ENCODE measurements around the gene CNTN4.

The CNTN4 gene

GRCh38 chr3:3005146-3005744 is 906.6 kb downstream of the CNTN4 start:
- DNase-seq: no peak

DNA sequence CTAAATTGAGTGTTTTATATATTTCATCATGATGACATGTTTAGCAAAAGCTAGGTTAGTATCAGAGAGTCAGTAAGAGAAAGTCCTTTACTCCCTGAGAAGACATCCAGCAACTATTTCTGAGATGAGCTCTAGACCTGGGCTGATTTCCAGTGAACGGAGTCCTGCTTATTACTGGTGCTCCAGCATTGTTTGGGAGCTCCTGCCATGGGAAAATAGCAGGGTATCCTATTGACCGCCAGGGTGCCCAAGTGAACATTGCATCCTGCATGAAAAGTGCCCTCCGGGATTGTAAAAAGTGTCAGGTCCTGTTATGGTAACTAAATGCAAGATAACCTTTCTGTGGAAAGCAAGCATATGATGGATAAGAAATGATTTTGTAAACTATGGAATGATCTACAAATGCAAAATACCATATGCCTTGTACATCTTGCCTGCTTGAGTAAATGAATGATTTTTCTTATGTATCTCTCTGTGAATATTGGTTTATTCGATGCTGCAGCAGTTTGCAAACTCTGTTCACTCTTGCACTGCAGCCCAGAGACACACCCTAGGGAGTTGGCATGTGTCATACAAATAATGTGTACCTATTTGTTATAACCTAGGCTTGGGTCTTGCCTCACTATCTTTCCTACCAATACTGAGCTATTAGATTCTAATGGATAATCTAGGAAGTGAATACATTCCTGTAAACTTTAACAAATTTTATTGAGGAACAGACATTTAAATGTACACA is 914.8 kb downstream of the CNTN4 start:
- DNase-seq: no peak

GRCh38 chr3:3015185-3016089 is 916.8 kb downstream of the CNTN4 start:
- DNase-seq: no peak

DNA sequence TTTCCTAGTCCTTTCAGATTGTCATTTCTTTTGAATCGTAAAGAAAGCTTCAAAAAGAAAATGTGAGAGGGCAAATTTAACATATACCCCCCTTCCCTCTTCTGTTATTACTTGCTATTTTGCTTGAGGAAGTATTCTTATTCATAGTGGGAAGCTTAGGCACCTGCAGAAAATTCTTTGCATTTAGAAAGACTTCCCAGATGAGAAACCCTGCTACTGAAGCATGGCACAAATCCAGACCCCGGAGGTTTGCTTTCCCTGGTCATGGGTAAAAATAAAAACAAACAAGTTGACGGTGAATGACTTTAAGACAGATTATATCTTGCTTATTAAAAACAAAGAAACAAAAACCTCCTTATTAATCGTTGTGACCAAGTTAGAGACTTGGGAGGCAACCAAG is 917.6 kb downstream of the CNTN4 start:
- DNase-seq: no peak

DNA sequence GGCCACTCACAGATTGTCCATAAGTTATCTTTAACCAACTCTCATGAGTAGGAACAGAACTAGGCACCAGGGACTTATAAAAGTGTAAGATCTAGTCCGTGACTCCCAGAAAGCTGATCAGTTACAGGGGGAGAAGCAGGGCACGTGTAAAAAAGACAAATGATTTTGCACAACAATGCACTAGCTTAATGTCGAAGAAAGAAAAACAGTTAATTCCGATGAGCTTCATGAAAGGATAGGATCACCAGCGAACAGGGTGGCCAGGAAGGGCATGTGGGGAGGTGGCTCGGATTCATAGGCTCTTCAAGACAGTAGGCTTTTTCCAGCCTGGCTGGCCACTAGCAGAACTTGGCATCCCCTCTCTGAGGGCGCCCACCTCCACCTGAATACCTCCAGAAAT is 921.5 kb downstream of the CNTN4 start:
- no peak for DNase-seq

DNA sequence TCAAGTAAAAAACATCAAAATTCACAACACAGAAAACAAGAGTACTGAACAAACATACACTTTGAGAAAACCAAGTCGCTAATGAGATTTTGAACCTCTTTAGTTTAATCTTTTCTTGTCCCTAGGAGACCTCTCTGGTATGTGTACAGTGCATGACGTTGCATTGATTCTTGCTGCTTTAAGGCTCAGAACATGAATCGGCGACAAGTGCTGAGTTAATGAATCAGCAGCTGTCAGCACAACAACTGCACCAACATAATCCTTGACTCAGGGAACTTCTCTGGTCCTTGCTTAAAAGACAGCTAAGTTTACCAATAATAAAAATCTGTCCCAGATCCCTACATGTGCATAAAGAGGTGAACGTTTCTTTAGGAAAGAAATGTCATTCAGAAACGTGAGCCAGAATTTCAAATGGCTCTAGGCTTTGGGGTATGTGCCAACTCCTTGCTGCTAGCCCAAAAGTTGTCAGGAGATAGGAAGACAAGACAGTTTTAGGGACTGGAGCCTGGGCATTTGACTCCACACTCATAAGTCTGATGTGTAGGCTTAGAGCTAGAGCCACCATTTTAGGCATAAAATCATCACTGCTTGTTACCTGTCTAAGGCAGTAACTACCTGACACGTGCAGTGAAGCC is 924.6 kb downstream of the CNTN4 start:
- no peak for DNase-seq

DNA sequence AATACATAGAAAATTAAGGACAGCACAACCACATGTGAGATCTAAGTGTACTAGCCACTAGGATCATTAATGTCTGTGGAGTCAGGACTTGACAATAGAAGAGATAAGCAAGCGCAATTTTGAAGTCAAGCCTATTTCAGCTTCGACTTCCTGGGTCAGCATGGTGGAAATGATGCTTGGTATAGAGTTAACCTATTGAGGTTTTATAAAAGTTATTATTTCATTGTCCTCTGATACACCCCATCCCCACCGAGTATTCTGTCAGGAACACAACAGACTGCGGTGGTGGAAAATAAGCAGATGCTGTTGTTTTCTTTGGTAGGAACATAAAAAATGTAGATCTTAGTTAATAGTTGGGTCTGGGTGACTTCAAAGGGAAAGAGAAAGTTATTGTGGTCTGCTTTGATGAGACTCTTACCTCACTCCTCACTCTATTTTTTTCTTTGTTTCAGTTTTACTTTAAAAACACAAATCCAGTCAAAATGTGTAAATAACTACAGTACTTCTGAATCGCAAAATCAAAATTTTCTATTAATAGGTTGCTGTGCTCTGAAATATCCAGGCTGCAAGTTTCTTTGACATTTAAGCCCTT is 929.4 kb downstream of the CNTN4 start:
- DNase-seq: no peak

DNA sequence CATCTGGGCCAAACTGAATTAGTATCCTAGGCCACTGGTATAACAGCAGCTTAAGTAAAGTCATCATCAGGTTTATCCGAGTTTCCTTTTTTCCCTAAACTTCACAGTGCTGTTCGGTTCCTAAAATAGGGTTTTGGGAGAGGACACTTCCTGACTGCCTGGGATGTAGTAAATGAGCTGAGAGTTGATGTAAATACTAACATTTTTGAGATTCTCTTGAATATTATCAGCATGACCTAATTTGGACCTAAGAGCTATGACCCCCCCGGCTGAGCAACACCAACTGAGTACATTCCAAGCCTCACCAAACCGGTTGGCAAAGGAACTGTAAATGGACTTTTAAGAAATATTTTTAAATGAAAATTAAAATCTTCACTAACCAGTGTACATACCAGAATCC is 932.7 kb downstream of the CNTN4 start:
- no peak for DNase-seq

GRCh38 chr3:3037156-3037555 is 938.5 kb downstream of the CNTN4 start:
- no peak for DNase-seq

- no peak for DNase-seq
Measured at GRCh38 chr3:3038201-3038991, 939.7 kb downstream of the CNTN4 start.

DNA sequence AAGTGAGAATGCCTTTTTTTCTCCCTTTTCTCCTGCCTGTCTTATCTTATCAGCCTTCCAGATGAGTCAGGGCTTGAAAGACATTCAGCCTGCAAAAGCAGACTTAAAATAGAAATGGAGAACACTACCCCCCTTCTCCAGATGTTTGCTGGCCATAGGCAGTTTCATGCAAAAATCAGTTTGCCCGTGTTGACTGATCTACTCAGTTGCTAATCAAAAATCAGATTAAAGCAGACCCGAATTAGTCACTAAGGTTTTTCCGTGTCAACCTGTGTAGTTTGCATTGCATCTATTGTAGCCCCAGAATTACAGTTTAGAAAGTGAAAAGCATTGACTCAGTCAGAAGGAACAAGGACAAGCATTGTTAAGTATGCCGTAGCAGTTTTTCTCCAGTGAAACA is 955.3 kb downstream of the CNTN4 start:
- DNase-seq: no peak

GRCh38 chr3:3059645-3060044 is 961.0 kb downstream of the CNTN4 start:
- DNase-seq: no peak

DNA sequence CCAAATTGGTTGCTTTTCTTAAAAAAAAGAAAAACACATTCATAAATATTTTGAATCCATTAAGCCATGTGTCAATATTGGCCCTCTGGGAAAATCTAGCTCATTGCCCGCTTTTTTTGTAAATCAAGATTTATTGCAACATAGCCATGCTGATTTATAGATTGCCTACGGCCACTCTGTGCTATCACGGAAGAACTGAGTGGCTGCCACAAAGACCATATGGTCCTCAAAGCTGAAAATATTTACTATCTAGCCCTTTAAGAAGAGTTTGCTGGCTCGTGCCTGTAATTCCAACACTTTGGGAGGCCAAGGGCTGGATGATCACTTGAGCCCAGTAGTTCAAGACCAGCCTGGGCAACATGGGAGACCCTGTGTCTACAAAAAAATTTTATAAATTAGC is 965.6 kb downstream of the CNTN4 start:
- DNase-seq: no peak

DNA sequence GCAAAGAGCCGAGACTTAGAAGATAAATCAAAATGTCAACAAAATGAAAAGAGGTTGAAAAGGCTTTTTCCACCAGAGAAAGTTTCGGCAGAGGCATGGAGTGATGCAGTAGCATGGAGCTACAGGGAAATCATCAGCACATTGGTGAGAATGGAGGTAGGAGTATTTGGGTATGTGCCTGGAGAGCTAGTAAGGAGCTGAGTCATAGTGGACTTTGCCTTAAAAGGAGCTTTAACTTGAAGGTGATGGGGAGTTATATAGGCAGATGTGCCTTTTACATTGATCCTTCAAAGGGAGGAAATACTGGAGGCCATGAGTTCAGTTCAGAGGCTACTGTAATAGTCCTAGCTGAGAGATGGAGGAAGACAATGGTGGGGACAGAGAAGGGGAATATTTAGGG is 967.2 kb downstream of the CNTN4 start:
- no peak for DNase-seq

GRCh38 chr3:3066378-3066777 is 967.7 kb downstream of the CNTN4 start:
- no peak for DNase-seq

DNA sequence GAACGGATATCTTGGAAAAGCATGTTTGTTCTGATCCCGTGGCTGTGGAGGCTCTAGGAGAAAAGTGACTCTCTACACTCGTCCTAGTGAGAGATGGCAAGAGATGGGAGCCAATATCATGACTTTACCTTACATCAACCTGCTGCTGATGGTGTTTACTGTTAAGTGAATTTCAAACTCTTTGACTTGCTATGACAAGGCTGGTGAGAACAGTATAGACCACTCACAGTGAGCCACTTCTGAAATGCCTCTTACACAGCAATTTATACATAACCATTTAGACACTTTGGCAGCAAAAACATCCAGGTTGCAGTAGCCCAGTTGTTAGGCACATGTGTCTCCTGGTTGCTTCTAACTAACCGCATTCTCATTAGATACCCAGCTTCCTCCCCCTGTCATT is 968.2 kb downstream of the CNTN4 start:
- no peak for DNase-seq

- no peak for DNase-seq
Measured at GRCh38 chr3:3068358-3068881, 969.8 kb downstream of the CNTN4 start.

DNA sequence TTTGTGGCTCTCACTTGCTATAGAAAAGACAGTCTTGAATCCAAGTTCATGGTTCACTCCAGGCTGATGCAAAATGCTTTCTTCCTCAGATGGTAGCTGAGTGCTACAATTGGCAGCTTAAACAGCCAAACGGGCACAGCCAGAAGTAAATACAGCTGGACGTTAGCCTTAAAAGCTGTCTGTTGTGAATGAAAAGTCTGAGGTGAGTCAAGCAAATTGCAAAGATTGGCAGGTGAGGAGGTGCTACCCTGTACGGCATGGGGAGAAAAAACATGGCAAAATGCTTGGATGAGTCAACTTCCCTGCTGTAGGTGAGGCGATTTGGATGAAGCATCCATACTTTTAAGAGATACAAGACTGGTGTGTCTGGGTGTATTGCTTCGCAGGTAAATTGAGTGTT is 971.1 kb downstream of the CNTN4 start:
- no peak for DNase-seq

- no peak for DNase-seq
Measured at GRCh38 chr3:3071136-3071535, 972.5 kb downstream of the CNTN4 start.

GRCh38 chr3:3074551-3075257 is 976.0 kb downstream of the CNTN4 start:
- DNase-seq: no peak

GRCh38 chr3:3080309-3080708 is 981.6 kb downstream of the CNTN4 start:
- DNase-seq: no peak
